GM23248 (cell line): ENCODE data around the gene MBD3L1.

ENCODE experiments used
- EZH2 ChIP-seq: fragments of 200-600 bp; sonication (generic); IDR thresholded peaks from 2 replicates; pipeline ENCODE4 v1.6.1; 2018; ENCODE audit warnings: antibody characterized with exemption, mild to moderate bottlenecking; ENCODE audit not compliant: insufficient read depth, poor library complexity, severe bottlenecking
- EZH2phosphoT487 ChIP-seq: fragments of 200-600 bp; sonication (generic); IDR thresholded peaks from 2 replicates; pipeline ENCODE4 v1.6.1; 2018; ENCODE audit warnings: antibody characterized with exemption, moderate library complexity, mild to moderate bottlenecking, low read depth; ENCODE audit not compliant: insufficient read depth

- TF ChIP-seq EZH2phosphoT487 (no peak), EZH2 (no peak)
Observed at GRCh38 chr19:8835446-8835845, 3.3 kb downstream of the MBD3L1 start.
